Trophoblast cell (in vitro differentiated cells and primary cell): ENCODE measurements around the gene LYG1.

ENCODE experiments used
- DNase-seq, 2 donors: peaks; one replicate each; pipeline ENCODE4 v3.0.0-alpha.2; 2016
- H2AFZ ChIP-seq: 2 replicates; pipeline ENCODE4 v1.6.1; 2013; ENCODE audit warnings: low read length, moderate library complexity, mild to moderate bottlenecking; ENCODE audit not compliant: insufficient read depth, poor library complexity
- H2AK5ac ChIP-seq: 2 replicates; pipeline ENCODE4 v1.6.1; 2013; ENCODE audit warnings: mild to moderate bottlenecking, low read length
- H2BK120ac ChIP-seq: 2 replicates; pipeline ENCODE4 v1.6.1; 2013; ENCODE audit warnings: low read length, mild to moderate bottlenecking, moderate library complexity; ENCODE audit not compliant: insufficient read depth, poor library complexity
- H2BK12ac ChIP-seq: 2 replicates; pipeline ENCODE4 v1.6.1; 2013; ENCODE audit warnings: mild to moderate bottlenecking, low read length, moderate library complexity
- H2BK5ac ChIP-seq: 2 replicates; pipeline ENCODE4 v1.6.1; 2013; ENCODE audit warnings: low read length, low read depth, moderate library complexity, mild to moderate bottlenecking; ENCODE audit not compliant: poor library complexity
- H3K14ac ChIP-seq: 2 replicates; pipeline ENCODE4 v1.6.1; 2013; ENCODE audit warnings: mild to moderate bottlenecking, low read length
- H3K18ac ChIP-seq: 2 replicates; pipeline ENCODE4 v1.6.1; 2013; ENCODE audit warnings: mild to moderate bottlenecking, low read length
- H3K23ac ChIP-seq: 2 replicates; pipeline ENCODE4 v1.6.1; 2013; ENCODE audit warnings: low read length
- H3K27ac ChIP-seq: 2 replicates; pipeline ENCODE4 v1.5.1; 2013; ENCODE audit warnings: low read depth, mild to moderate bottlenecking, inconsistent platforms, low read length, moderate library complexity
- H3K27me3 ChIP-seq: 2 replicates; pipeline ENCODE4 v1.6.1; 2013; ENCODE audit warnings: inconsistent platforms, mild to moderate bottlenecking, low read length, moderate library complexity; ENCODE audit not compliant: insufficient read depth
- H3K36me3 ChIP-seq, 2 experiments: 1 replicate in 1 of 2; 2 replicates in 1 of 2; pipeline ENCODE4 v1.6.1; 2013; ENCODE audit warnings: low read length in 2 of 2, mild to moderate bottlenecking in 2 of 2, moderate library complexity in 1 of 2; ENCODE audit not compliant: insufficient read depth in 2 of 2, control insufficient read depth in 1 of 2
- H3K4ac ChIP-seq: 2 replicates; pipeline ENCODE4 v1.6.1; 2013; ENCODE audit warnings: low read depth, mild to moderate bottlenecking, low read length, moderate library complexity
- H3K4me1 ChIP-seq, 2 experiments: 1 replicate in 1 of 2; 2 replicates in 1 of 2; pipeline ENCODE4 v1.6.1; 2013; ENCODE audit warnings: low read length in 2 of 2, mild to moderate bottlenecking in 2 of 2, moderate library complexity in 1 of 2; ENCODE audit not compliant: insufficient read depth in 2 of 2, control insufficient read depth in 1 of 2
- H3K4me2 ChIP-seq: 2 replicates; pipeline ENCODE4 v1.6.1; 2013; ENCODE audit warnings: inconsistent platforms, mild to moderate bottlenecking, low read length, moderate library complexity
- H3K4me3 ChIP-seq: 2 replicates; pipeline ENCODE4 v1.5.1; 2013; ENCODE audit warnings: mild to moderate bottlenecking, low read depth, low read length, inconsistent platforms
- H3K79me1 ChIP-seq: one replicate; pipeline ENCODE4 v1.6.1; 2013; ENCODE audit warnings: low read length
- H3K79me2 ChIP-seq: 2 replicates; pipeline ENCODE4 v1.6.1; 2013; ENCODE audit warnings: low read length, mild to moderate bottlenecking; ENCODE audit not compliant: control insufficient read depth, insufficient read depth, poor library complexity
- H3K9ac ChIP-seq: 2 replicates; pipeline ENCODE4 v1.6.1; 2013; ENCODE audit warnings: mild to moderate bottlenecking, low read length
- H3K9me3 ChIP-seq: 2 replicates; pipeline ENCODE4 v1.6.1; 2013; ENCODE audit warnings: low read depth, mild to moderate bottlenecking, control low read depth, inconsistent platforms, low read length; ENCODE audit not compliant: insufficient read depth
- H4K12ac ChIP-seq: 2 replicates; pipeline ENCODE4 v1.6.1; 2013; ENCODE audit warnings: low read depth, mild to moderate bottlenecking, low read length, moderate library complexity
- H4K8ac ChIP-seq: 2 replicates; pipeline ENCODE4 v1.6.1; 2013; ENCODE audit warnings: low read depth, mild to moderate bottlenecking, low read length, moderate library complexity
- H4K91ac ChIP-seq: one replicate; pipeline ENCODE4 v1.6.1; 2013; ENCODE audit warnings: low read depth, mild to moderate bottlenecking, low read length, moderate library complexity
- WGBS: extraction: QIAGEN DNeasy Blood & Tissue Kit; methylation state at CpG from one replicate; pipeline ENCODE4 v1.1.7; 2013; ENCODE audit warnings: missing lambda C conversion rate; ENCODE audit not compliant: insufficient read length, insufficient coverage; ENCODE audit errors: extremely low coverage; 5-methylcytosine and 5-hydroxymethylcytosine counted together

The LYG1 gene

GRCh38 chr2:99337113-99338028 is 36.4 kb upstream of the LYG1 start, which contains the start of gene EIF5B:
TSS of gene EIF5B (plus strand) at chr2:99337389. CDS start at chr2:99337555, 166 bp downstream.
- Histone ChIP-seq H2BK12ac (no peak within 1 kb of the TSS), H2BK120ac (peak within 1 kb of the TSS; percentile 34)

GRCh38 chr2:99336804-99337112 is 35.8 kb upstream of the LYG1 start:
- H3K79me1 ChIP-seq: peaks cover 13% of the 10 kb centered on the region
- no peaks in the 10 kb centered on the region for H3K4me1 ChIP-seq
- WGBS: no CpG with 5 or more reads among the region's 8 CpGs
- H3K27ac ChIP-seq: peak overlapping the region; percentile 57
- H3K4me3 ChIP-seq: peak overlapping the region; percentile 75
- no peak overlapping the region for H2BK120ac ChIP-seq
- peak overlapping the region; percentile 98 for H3K4me2 ChIP-seq
- H3K36me3 ChIP-seq: peaks cover 4 to 9% of the 10 kb centered on the region in 2 experiments
- H3K9ac ChIP-seq: peak overlapping the region; percentile 65
- no peaks in the 10 kb centered on the region for H3K9me3 ChIP-seq
- no peaks in the 10 kb centered on the region for H3K27me3 ChIP-seq
- H2AFZ ChIP-seq: peak overlapping the region; percentile 73
- no peak overlapping the region for H2AK5ac ChIP-seq
- no peak overlapping the region for H2BK12ac ChIP-seq
- peaks cover 21% of the 10 kb centered on the region for H3K79me2 ChIP-seq
- no peak overlapping the region for H3K4ac ChIP-seq
- H4K8ac ChIP-seq: peak overlapping the region; percentile 59
- H3K14ac ChIP-seq: no peak overlapping the region
- H4K12ac ChIP-seq: no peak overlapping the region
- peak in 1 of 2 donors; percentile 57 for DNase-seq
- H3K18ac ChIP-seq: no peak overlapping the region
- H4K91ac ChIP-seq: no peak overlapping the region
- no peak overlapping the region for H2BK5ac ChIP-seq
- no peak overlapping the region for H3K23ac ChIP-seq

More at GRCh38 chr2:99337113-99338028, 36.4 kb upstream of the LYG1 start, which contains the start of gene EIF5B:
- Histone ChIP-seq H3K23ac (no peak within 1 kb of the TSS), H3K4ac (peak within 1 kb of the TSS; percentile 98), H3K14ac (peak within 1 kb of the TSS; percentile 79), H3K79me2 (peaks cover 21% of the 10 kb centered on the region), H2AK5ac (peak within 1 kb of the TSS; percentile 53), H3K9me3 (no peaks in the 10 kb centered on the region), H4K91ac (peak within 1 kb of the TSS; percentile 81), H3K18ac (peak within 1 kb of the TSS; percentile 49), H3K4me3 (peak within 1 kb of the TSS; percentile 89), H3K36me3 (peaks cover 0 to 3% of the 10 kb centered on the region in 2 experiments), H4K8ac (peak within 1 kb of the TSS; percentile 59), H4K12ac (peak within 1 kb of the TSS; percentile 66), H3K27ac (peak within 1 kb of the TSS; percentile 57), H3K4me2 (peak within 1 kb of the TSS; percentile 98), H2BK5ac (peak within 1 kb of the TSS; percentile 8), H2AFZ (peak within 1 kb of the TSS; percentile 73), H3K9ac (peak within 1 kb of the TSS; percentile 91), H3K79me1 (peaks cover 13% of the 10 kb centered on the region), H3K4me1 (no peaks in the 10 kb centered on the region), H3K27me3 (no peaks in the 10 kb centered on the region)
- WGBS: no CpG with 5 or more reads among the region's 87 CpGs
- peak; percentile 97 to 99 for DNase-seq

- Histone ChIP-seq H3K4me2 (peak within 1 kb of the TSS; percentile 98), H3K4me1 (no peaks in the 10 kb centered on the region), H2BK5ac (peak within 1 kb of the TSS; percentile 38), H3K23ac (no peak within 1 kb of the TSS), H3K36me3 (peaks cover 9 to 13% of the 10 kb centered on the region in 2 experiments), H2AFZ (peak within 1 kb of the TSS; percentile 73), H3K14ac (peak within 1 kb of the TSS; percentile 30), H4K8ac (peak within 1 kb of the TSS; percentile 59), H3K79me2 (peaks cover 21% of the 10 kb centered on the region), H3K9me3 (no peaks in the 10 kb centered on the region), H3K79me1 (peaks cover 13% of the 10 kb centered on the region), H3K27me3 (no peaks in the 10 kb centered on the region), H4K12ac (peak within 1 kb of the TSS; percentile 16), H3K4ac (peak within 1 kb of the TSS; percentile 96), H3K18ac (peak within 1 kb of the TSS; percentile 21), H2BK12ac (no peak within 1 kb of the TSS), H3K27ac (peak within 1 kb of the TSS; percentile 68), H3K4me3 (peak within 1 kb of the TSS; percentile 86), H3K9ac (peak within 1 kb of the TSS; percentile 92), H2AK5ac (no peak within 1 kb of the TSS), H4K91ac (peak within 1 kb of the TSS; percentile 47), H2BK120ac (peak within 1 kb of the TSS; percentile 12)
- no CpG with 5 or more reads among the region's 60 CpGs for WGBS
- DNase-seq: peak; percentile 100
These were observed 35.2 kb upstream of the LYG1 start, which contains the start of gene TXNDC9 for GRCh38 chr2:99335911-99336803. TSS of gene TXNDC9 (minus strand) at chr2:99336333. CDS start at chr2:99333210, 3,123 bp downstream.

DNA sequence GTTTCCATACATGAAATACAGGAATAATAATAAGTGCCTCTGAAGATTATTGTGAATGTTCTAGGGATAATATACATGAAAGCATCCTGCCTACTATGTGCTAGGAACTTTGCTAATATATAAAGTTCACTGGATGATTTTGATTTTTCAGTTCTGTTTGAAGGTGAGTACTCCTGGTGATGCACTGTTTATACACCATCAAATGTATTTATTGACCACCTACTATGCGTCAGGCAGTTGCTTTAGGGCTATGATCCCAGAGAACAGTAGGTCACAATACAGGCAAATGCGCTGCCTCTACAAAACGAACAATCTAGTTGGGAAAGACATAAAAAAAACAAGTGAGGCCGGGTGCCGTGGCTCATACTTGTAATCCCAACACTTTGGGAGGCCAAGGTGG is 24.4 kb upstream of the LYG1 start:
- no peak overlapping the region for H3K23ac ChIP-seq

More for the DNA sequence above, 24.4 kb upstream of the LYG1 start:
- Histone ChIP-seq H3K4me2 (no peak overlapping the region), H3K4me3 (no peak overlapping the region), H3K79me1 (no peaks in the 10 kb centered on the region), H2BK5ac (no peak overlapping the region), H3K79me2 (no peaks in the 10 kb centered on the region), H4K8ac (no peak overlapping the region), H3K14ac (no peak overlapping the region), H3K27me3 (no peaks in the 10 kb centered on the region), H2BK12ac (no peak overlapping the region), H4K91ac (no peak overlapping the region), H3K18ac (no peak overlapping the region), H4K12ac (no peak overlapping the region), H2AFZ (no peak overlapping the region), H3K4me1 (no peaks in the 10 kb centered on the region), H2BK120ac (no peak overlapping the region), H2AK5ac (no peak overlapping the region), H3K27ac (no peak overlapping the region), H3K9me3 (no peaks in the 10 kb centered on the region), H3K9ac (no peak overlapping the region), H3K36me3 (peaks cover 44 to 49% of the 10 kb centered on the region in 2 experiments), H3K4ac (no peak overlapping the region)
- no peak for DNase-seq
- WGBS: no CpG with 5 or more reads among the region's 5 CpGs
